ENCODE measurements around the gene ARHGAP25. TPM values are rescaled to one million over a fixed set of nuclear protein-coding genes. Genes with fewer than 3 reads are reported as not detected.

ARHGAP25 gene
- total and polyA plus RNA-seq, 2 donors from 2014 or later: 6.3 to 20.4 TPM

DNA sequence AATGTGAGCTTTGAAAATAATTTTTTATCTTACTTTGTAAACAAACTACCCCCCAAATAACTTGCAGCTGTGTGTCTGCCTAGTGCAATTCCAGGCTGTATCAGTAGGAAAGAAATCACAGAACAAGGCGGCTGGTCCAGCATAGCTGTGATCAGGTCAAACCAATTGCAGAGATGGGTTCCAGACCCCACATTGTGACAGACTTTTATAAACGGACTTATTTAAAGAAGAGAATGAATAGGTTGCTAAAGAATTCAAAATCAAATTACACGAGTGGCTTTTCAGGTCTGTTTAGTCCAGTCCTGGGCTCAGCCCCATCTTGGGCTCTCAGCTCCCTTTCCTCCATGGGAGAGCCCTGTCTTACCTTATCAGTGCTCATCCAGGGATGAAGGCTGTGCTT, 125.5 kb downstream of the ARHGAP25 start:
- no peak for DNase-seq
- no peak for FAIRE-seq
- TF ChIP-seq, protein P1, sequence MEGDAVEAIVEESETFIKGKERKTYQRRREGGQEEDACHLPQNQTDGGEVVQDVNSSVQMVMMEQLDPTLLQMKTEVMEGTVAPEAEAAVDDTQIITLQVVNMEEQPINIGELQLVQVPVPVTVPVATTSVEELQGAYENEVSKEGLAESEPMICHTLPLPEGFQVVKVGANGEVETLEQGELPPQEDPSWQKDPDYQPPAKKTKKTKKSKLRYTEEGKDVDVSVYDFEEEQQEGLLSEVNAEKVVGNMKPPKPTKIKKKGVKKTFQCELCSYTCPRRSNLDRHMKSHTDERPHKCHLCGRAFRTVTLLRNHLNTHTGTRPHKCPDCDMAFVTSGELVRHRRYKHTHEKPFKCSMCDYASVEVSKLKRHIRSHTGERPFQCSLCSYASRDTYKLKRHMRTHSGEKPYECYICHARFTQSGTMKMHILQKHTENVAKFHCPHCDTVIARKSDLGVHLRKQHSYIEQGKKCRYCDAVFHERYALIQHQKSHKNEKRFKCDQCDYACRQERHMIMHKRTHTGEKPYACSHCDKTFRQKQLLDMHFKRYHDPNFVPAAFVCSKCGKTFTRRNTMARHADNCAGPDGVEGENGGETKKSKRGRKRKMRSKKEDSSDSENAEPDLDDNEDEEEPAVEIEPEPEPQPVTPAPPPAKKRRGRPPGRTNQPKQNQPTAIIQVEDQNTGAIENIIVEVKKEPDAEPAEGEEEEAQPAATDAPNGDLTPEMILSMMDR (IDR thresholded peaks at IDR 0.05; ENCODE audit: borderline replicate concordance, extremely low read depth, insufficient read depth): no peak
- Histone ChIP-seq H3K27me3 (ENCODE audit: control insufficient read depth, insufficient read depth, low read length) (no peaks in the 10 kb centered on the region), H3K4me3 (ENCODE audit: low read length in 3 of 3) (no peak overlapping the region), H3K9me3 (ENCODE audit: control insufficient read depth in 2 of 3, insufficient read depth in 1 of 3, low read length in 3 of 3) (no peaks in the 10 kb centered on the region), H3K4me1 (ENCODE audit: control insufficient read depth in 2 of 3, insufficient read depth in 2 of 3, low read depth in 1 of 3, low read length in 3 of 3) (no peaks in the 10 kb centered on the region), H3K27ac (ENCODE audit: low read depth in 2 of 2, low read length in 2 of 2) (no peak overlapping the region), H3K36me3 (ENCODE audit: control insufficient read depth in 2 of 3, insufficient read depth in 3 of 3, low read length in 3 of 3) (no peaks in the 10 kb centered on the region), H3K9ac (ENCODE audit: low read length in 3 of 3) (no peak overlapping the region)
- intact Hi-C loops (cut with DNase I): no loop called here

DNA sequence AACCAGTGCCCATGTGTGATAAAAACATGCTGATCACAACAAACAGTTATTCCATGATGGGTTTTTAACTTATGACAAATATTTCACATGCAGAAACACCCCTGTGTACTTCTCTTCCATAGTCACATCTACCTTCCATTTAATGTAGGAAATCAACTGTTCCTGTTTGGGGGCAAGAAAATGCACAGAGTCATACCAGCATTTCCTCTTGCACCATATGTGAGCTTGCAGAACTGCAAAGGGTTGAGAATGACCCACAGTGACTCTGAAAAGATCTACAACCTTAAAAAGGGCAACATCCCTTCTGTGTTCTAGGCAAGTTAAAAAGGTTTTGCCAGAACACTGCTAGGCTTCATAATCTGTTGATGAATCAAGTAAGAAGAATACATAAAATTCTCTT, 126.7 kb downstream of the ARHGAP25 start:
- Histone ChIP-seq H3K36me3 (ENCODE audit: control insufficient read depth in 2 of 3, insufficient read depth in 3 of 3, low read length in 3 of 3) (no peaks in the 10 kb centered on the region), H3K4me1 (ENCODE audit: control insufficient read depth in 2 of 3, insufficient read depth in 2 of 3, low read depth in 1 of 3, low read length in 3 of 3) (no peaks in the 10 kb centered on the region), H3K9ac (ENCODE audit: low read length in 3 of 3) (no peak overlapping the region), H3K27me3 (ENCODE audit: control insufficient read depth, insufficient read depth, low read length) (no peaks in the 10 kb centered on the region), H3K9me3 (ENCODE audit: control insufficient read depth in 2 of 3, insufficient read depth in 1 of 3, low read length in 3 of 3) (no peaks in the 10 kb centered on the region), H3K27ac (ENCODE audit: low read depth in 2 of 2, low read length in 2 of 2) (no peak overlapping the region), H3K4me3 (ENCODE audit: low read length in 3 of 3) (no peak overlapping the region)
- FAIRE-seq: no peak
- TF ChIP-seq, protein P1 (IDR thresholded peaks at IDR 0.05; ENCODE audit: borderline replicate concordance, extremely low read depth, insufficient read depth): no peak
- intact Hi-C loops (cut with DNase I): no loop called here
- DNase-seq: no peak

DNA sequence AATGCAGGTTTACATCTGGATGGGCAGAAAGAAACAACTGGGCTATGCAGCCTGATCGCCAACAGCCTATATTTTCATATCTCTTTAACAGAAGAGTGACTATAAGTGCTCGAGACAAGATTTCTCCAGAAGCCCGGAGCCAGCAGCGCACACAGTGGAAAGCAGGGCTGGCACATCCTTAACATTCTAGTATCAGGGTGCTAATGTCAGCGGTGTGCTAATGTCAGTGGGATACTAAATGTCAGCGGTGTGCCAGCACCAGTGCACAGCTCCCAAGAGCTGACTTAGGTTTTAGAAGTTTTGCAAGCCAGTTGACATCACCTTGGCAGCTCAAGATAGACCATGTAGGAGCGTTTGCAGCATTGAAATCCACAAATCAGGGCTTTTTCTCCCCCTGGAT, 128.3 kb downstream of the ARHGAP25 start:
- H3K36me3 ChIP-seq (ENCODE audit: control insufficient read depth in 2 of 3, insufficient read depth in 3 of 3, low read length in 3 of 3): no peaks in the 10 kb centered on the region
- no peak for FAIRE-seq
- DNase-seq: no peak
- TF ChIP-seq, protein P1 (IDR thresholded peaks at IDR 0.05; ENCODE audit: borderline replicate concordance, extremely low read depth, insufficient read depth): no peak
- H3K27ac ChIP-seq (ENCODE audit: low read depth in 2 of 2, low read length in 2 of 2): no peak overlapping the region
- H3K9me3 ChIP-seq (ENCODE audit: control insufficient read depth in 2 of 3, insufficient read depth in 1 of 3, low read length in 3 of 3): no peaks in the 10 kb centered on the region
- H3K4me1 ChIP-seq (ENCODE audit: control insufficient read depth in 2 of 3, insufficient read depth in 2 of 3, low read depth in 1 of 3, low read length in 3 of 3): no peaks in the 10 kb centered on the region
- no peak overlapping the region for H3K4me3 ChIP-seq (ENCODE audit: low read length in 3 of 3)
- H3K9ac ChIP-seq (ENCODE audit: low read length in 3 of 3): no peak overlapping the region
- intact Hi-C loops (cut with DNase I): no loop called here
- no peaks in the 10 kb centered on the region for H3K27me3 ChIP-seq (ENCODE audit: control insufficient read depth, insufficient read depth, low read length)

DNA sequence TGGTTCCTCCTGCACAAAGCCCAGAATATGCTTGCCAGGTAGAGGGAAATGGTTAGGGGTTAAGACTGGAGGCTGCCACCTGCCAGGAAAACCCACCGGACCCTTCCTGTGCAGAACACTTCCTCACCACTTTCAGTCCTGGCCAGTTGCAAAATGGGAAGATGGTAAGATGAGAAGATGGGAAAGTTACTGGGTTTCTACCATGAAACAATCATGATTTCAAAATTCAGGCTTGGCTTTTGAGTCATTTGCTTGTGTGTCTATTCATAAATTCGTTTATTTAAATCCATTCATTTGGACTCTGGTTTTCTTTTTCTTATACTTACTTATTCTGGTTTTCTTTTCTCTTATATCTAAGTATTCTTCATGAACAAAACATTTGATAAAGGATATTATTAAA, 129.4 kb downstream of the ARHGAP25 start:
- Histone ChIP-seq H3K27ac (ENCODE audit: low read depth in 2 of 2, low read length in 2 of 2) (no peak overlapping the region), H3K36me3 (ENCODE audit: control insufficient read depth in 2 of 3, insufficient read depth in 3 of 3, low read length in 3 of 3) (no peaks in the 10 kb centered on the region), H3K27me3 (ENCODE audit: control insufficient read depth, insufficient read depth, low read length) (no peaks in the 10 kb centered on the region), H3K9ac (ENCODE audit: low read length in 3 of 3) (no peak overlapping the region), H3K4me3 (ENCODE audit: low read length in 3 of 3) (no peak overlapping the region), H3K4me1 (ENCODE audit: control insufficient read depth in 2 of 3, insufficient read depth in 2 of 3, low read depth in 1 of 3, low read length in 3 of 3) (no peaks in the 10 kb centered on the region), H3K9me3 (ENCODE audit: control insufficient read depth in 2 of 3, insufficient read depth in 1 of 3, low read length in 3 of 3) (no peaks in the 10 kb centered on the region)
- DNase-seq (no peak), FAIRE-seq (no peak)
- TF ChIP-seq, protein P1 (IDR thresholded peaks at IDR 0.05; ENCODE audit: borderline replicate concordance, extremely low read depth, insufficient read depth): no peak
- intact Hi-C loops (cut with DNase I): no loop called here
